ENCODE data around the gene PALM2AKAP2.

PALM2AKAP2 gene

GRCh38 chr9:109801484-109801883 is 21.5 kb downstream of the PALM2AKAP2 start:
- no peak for TF ChIP-seq CTCF (IDR thresholded peaks at IDR 0.05; ENCODE audit: extremely low read depth, missing control alignments)
- no peak for DNase-seq (ENCODE audit: low spot score)

GRCh38 chr9:109802491-109802890 is 22.5 kb downstream of the PALM2AKAP2 start:
- TF ChIP-seq CTCF (IDR thresholded peaks at IDR 0.05; ENCODE audit: extremely low read depth, missing control alignments): no peak
- no peak for DNase-seq (ENCODE audit: low spot score)

- no peak for DNase-seq (ENCODE audit: low spot score)
- no peak for TF ChIP-seq CTCF (IDR thresholded peaks at IDR 0.05; ENCODE audit: extremely low read depth, missing control alignments)
Measured at GRCh38 chr9:109805050-109805449, 25.1 kb downstream of the PALM2AKAP2 start.

- DNase-seq (ENCODE audit: low spot score): no peak
Measured at GRCh38 chr9:109806506-109807115, 26.6 kb downstream of the PALM2AKAP2 start.

GRCh38 chr9:109811876-109812275 is 31.9 kb downstream of the PALM2AKAP2 start:
- no peak for DNase-seq (ENCODE audit: low spot score)
- no peak for TF ChIP-seq CTCF (IDR thresholded peaks at IDR 0.05; ENCODE audit: extremely low read depth, missing control alignments)

More at GRCh38 chr9:109806506-109807115, 26.6 kb downstream of the PALM2AKAP2 start:
- no peak for TF ChIP-seq CTCF (IDR thresholded peaks at IDR 0.05; ENCODE audit: extremely low read depth, missing control alignments)

GRCh38 chr9:109812331-109812730 is 32.3 kb downstream of the PALM2AKAP2 start:
- DNase-seq (ENCODE audit: low spot score): no peak
- TF ChIP-seq CTCF (IDR thresholded peaks at IDR 0.05; ENCODE audit: extremely low read depth, missing control alignments): no peak

- DNase-seq (ENCODE audit: low spot score): no peak
- TF ChIP-seq CTCF (IDR thresholded peaks at IDR 0.05; ENCODE audit: extremely low read depth, missing control alignments): no peak
Measured at GRCh38 chr9:109812818-109813281, 32.9 kb downstream of the PALM2AKAP2 start.

Data from GM20000 (cell line).